ENCODE results near the gene TEX38.

The TEX38 gene

GRCh38 chr1:46639547-46639946, 32.1 kb upstream of the TEX38 start:
- Histone ChIP-seq H3K9ac (ENCODE audit: low read length) (no peak overlapping the region), H3K4me3 (ENCODE audit: low read length) (no peak overlapping the region), H3K79me2 (ENCODE audit: low read length) (no peaks in the 10 kb centered on the region), H3K4me2 (ENCODE audit: low read length) (no peak overlapping the region), H3K36me3 (replicated peaks; ENCODE audit: low read depth, low read length) (no peaks in the 10 kb centered on the region), H3K27me3 (ENCODE audit: low read depth, low read length) (no peaks in the 10 kb centered on the region), H3K27ac (ENCODE audit: low read length) (no peak overlapping the region), H2AFZ (ENCODE audit: low read depth, low read length) (no peak overlapping the region), H3K9me3 (ENCODE audit: insufficient read depth, low read length) (no peaks in the 10 kb centered on the region), H3K4me1 (ENCODE audit: low read length) (no peaks in the 10 kb centered on the region), H4K20me1 (ENCODE audit: insufficient read depth, low read length) (no peaks in the 10 kb centered on the region)
- TF ChIP-seq CTCF (IDR thresholded peaks at IDR 0.05; ENCODE audit: low read depth, low read length), result no peak
- TF ChIP-seq EZH2phosphoT487 (IDR thresholded peaks at IDR 0.05; ENCODE audit: low read depth), result no peak

- TF ChIP-seq CTCF (IDR thresholded peaks at IDR 0.05; ENCODE audit: low read depth, low read length), result no peak
- no peak for TF ChIP-seq EZH2phosphoT487 (IDR thresholded peaks at IDR 0.05; ENCODE audit: low read depth)
- H3K9ac ChIP-seq (ENCODE audit: low read length), result no peak overlapping the region
- no peaks in the 10 kb centered on the region for H3K27me3 ChIP-seq (ENCODE audit: low read depth, low read length)
- H3K27ac ChIP-seq (ENCODE audit: low read length), result no peak overlapping the region
- H3K36me3 ChIP-seq (replicated peaks; ENCODE audit: low read depth, low read length), result peaks cover 6% of the 10 kb centered on the region
- H3K79me2 ChIP-seq (ENCODE audit: low read length), result no peaks in the 10 kb centered on the region
- peaks cover 4% of the 10 kb centered on the region; the same call in 1 of the 2 replicates for H3K4me1 ChIP-seq (ENCODE audit: low read length)
- H4K20me1 ChIP-seq (ENCODE audit: insufficient read depth, low read length), result no peaks in the 10 kb centered on the region
- no peaks in the 10 kb centered on the region for H3K9me3 ChIP-seq (ENCODE audit: insufficient read depth, low read length)
- no peak overlapping the region for H3K4me3 ChIP-seq (ENCODE audit: low read length)
- H3K4me2 ChIP-seq (ENCODE audit: low read length), result no peak overlapping the region
- H2AFZ ChIP-seq (ENCODE audit: low read depth, low read length), result no peak overlapping the region
Observed at GRCh38 chr1:46642115-46642680, 29.5 kb upstream of the TEX38 start.

GRCh38 chr1:46643368-46643775, 28.3 kb upstream of the TEX38 start:
- Histone ChIP-seq H4K20me1 (ENCODE audit: insufficient read depth, low read length) (no peaks in the 10 kb centered on the region), H2AFZ (ENCODE audit: low read depth, low read length) (no peak overlapping the region), H3K4me3 (ENCODE audit: low read length) (no peak overlapping the region), H3K36me3 (replicated peaks; ENCODE audit: low read depth, low read length) (peaks cover 12% of the 10 kb centered on the region), H3K27me3 (ENCODE audit: low read depth, low read length) (no peaks in the 10 kb centered on the region), H3K27ac (ENCODE audit: low read length) (no peak overlapping the region), H3K79me2 (ENCODE audit: low read length) (no peaks in the 10 kb centered on the region), H3K9ac (ENCODE audit: low read length) (no peak overlapping the region), H3K4me2 (ENCODE audit: low read length) (no peak overlapping the region), H3K9me3 (ENCODE audit: insufficient read depth, low read length) (no peaks in the 10 kb centered on the region), H3K4me1 (ENCODE audit: low read length) (peaks cover 4% of the 10 kb centered on the region; the same call in 1 of the 2 replicates)
- no peak for TF ChIP-seq CTCF (IDR thresholded peaks at IDR 0.05; ENCODE audit: low read depth, low read length)
- TF ChIP-seq EZH2phosphoT487 (IDR thresholded peaks at IDR 0.05; ENCODE audit: low read depth), result no peak

GRCh38 chr1:46645815-46646214, 25.8 kb upstream of the TEX38 start:
- Histone ChIP-seq H3K27me3 (ENCODE audit: low read depth, low read length) (no peaks in the 10 kb centered on the region), H4K20me1 (ENCODE audit: insufficient read depth, low read length) (no peaks in the 10 kb centered on the region), H2AFZ (ENCODE audit: low read depth, low read length) (no peak overlapping the region), H3K9ac (ENCODE audit: low read length) (no peak overlapping the region), H3K27ac (ENCODE audit: low read length) (no peak overlapping the region), H3K9me3 (ENCODE audit: insufficient read depth, low read length) (no peaks in the 10 kb centered on the region), H3K4me1 (ENCODE audit: low read length) (peaks cover 4% of the 10 kb centered on the region; the same call in 1 of the 2 replicates), H3K4me3 (ENCODE audit: low read length) (no peak overlapping the region), H3K36me3 (replicated peaks; ENCODE audit: low read depth, low read length) (peaks cover 22% of the 10 kb centered on the region), H3K79me2 (ENCODE audit: low read length) (no peaks in the 10 kb centered on the region), H3K4me2 (ENCODE audit: low read length) (no peak overlapping the region)
- TF ChIP-seq EZH2phosphoT487 (IDR thresholded peaks at IDR 0.05; ENCODE audit: low read depth) (no peak), CTCF (IDR thresholded peaks at IDR 0.05; ENCODE audit: low read depth, low read length) (no peak)
